Activated naive CD4-positive, alpha-beta T cell treated with anti-CD3 and anti-CD28 coated beads, Interleukin-2, amount 50 U/mL, for 24 hours (primary cell): ENCODE results near the gene HOTAIR.

Experiments used
- H3K27ac Mint-ChIP-seq: one replicate; pipeline ENCODE4 v1.8.0; 2021; ENCODE audit warnings: mild to moderate bottlenecking, mixed read lengths
- H3K27me3 Mint-ChIP-seq: one replicate; pipeline ENCODE4 v1.8.0; 2021; ENCODE audit warnings: mixed read lengths
- H3K36me3 Mint-ChIP-seq: one replicate; pipeline ENCODE4 v1.8.0; 2021; ENCODE audit warnings: mixed read lengths
- H3K4me1 Mint-ChIP-seq: one replicate; pipeline ENCODE4 v1.8.0; 2021; ENCODE audit warnings: mixed read lengths
- H3K4me3 Mint-ChIP-seq: one replicate; pipeline ENCODE4 v1.8.0; 2021; ENCODE audit warnings: mild to moderate bottlenecking, mixed read lengths
- H3K9me3 Mint-ChIP-seq: one replicate; pipeline ENCODE4 v1.8.0; 2021; ENCODE audit warnings: mixed read lengths

The HOTAIR gene

DNA sequence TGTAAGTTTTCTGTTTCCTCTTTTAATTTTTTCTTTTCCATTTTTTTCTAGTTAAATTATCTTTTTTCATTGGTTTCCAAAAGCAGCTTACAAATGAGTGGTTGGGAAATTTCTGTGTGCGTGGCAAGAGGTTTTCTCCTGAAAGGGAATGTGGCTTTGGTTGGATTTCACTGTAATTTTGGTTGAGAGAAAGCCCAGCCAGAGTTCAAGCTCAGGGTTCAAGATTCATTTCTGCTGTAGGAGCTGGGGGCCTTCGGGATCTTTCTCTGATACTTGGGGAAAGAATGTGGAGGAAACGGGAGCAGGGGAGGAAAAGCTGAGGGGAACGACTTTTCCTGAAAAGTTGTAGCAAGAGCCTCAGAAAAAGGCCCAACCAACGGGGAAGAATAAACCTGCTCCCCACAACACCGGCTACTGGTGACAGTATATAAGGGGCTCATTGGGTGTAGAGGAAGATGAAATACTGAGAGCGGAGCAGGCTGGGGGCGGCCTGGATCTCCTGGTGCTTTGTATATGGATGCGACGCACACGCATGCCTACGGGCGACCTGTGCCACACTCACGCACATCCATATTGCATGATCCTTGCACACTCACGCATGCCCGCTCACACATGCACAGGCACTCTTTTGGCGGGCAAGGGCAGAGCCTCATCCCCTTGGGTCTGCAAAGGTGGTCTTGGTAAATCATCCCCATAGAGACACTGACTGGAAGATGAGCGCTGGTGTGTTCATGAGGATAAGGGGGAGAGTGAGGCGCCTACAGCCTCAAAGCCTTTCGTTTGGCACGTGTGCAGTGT lies 12.1 kb upstream of the HOTAIR start:
- no peaks in the 10 kb centered on the region for H3K36me3 Mint-ChIP-seq
- no peak overlapping the region for H3K4me3 Mint-ChIP-seq
- peaks cover 81% of the 10 kb centered on the region for H3K27me3 Mint-ChIP-seq
- peaks cover 41% of the 10 kb centered on the region for H3K4me1 Mint-ChIP-seq
- no peaks in the 10 kb centered on the region for H3K9me3 Mint-ChIP-seq
- no peak overlapping the region for H3K27ac Mint-ChIP-seq

DNA sequence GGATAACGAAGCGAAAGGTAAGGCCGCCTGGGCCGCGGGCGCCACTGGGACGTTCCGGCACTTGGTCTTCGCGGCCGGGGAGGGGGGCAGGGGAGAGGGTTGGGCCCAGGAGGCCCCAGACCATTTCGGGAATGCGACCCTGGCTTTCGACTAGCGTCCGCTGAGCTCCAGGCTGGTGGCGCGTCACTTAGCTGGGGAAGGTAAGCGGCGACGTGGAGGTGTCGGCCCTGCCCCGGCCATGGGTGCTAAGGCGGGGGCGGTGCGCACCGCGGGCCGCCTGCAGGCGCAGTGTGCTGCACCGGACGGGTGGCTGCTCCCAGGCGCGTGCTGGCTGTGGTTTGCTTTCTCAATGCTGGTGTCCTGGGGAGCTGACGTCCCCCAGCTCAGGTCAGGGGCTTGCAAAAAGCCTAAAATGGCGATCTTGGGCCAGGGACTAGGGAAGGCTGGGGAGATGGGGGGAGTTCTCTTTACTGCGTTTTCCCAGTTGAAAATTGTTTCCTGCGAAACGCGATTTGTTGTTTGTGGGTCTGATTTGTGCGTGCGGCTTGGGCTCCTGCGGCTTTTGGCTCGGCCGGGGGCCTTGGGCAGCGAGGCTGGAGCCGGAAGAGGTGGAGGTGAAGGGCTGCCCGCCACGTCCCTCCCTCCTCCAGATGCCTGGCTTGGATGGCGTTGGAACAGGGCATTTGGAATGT lies 11.4 kb upstream of the HOTAIR start:
- Mint-ChIP-seq H3K27me3 (peaks cover 82% of the 10 kb centered on the region), H3K4me1 (peaks cover 41% of the 10 kb centered on the region), H3K9me3 (no peaks in the 10 kb centered on the region), H3K36me3 (no peaks in the 10 kb centered on the region), H3K27ac (peak overlapping the region; percentile 30), H3K4me3 (peak overlapping the region; percentile 26)

DNA sequence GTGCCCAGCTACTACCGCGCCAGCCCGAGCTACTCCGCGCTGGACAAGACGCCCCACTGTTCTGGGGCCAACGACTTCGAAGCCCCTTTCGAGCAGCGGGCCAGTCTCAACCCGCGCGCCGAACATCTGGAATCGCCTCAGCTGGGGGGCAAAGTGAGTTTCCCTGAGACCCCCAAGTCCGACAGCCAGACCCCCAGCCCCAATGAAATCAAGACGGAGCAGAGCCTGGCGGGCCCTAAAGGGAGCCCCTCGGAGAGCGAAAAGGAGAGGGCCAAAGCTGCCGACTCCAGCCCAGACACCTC lies 10.9 kb upstream of the HOTAIR start:
- Mint-ChIP-seq H3K27me3 (peaks cover 84% of the 10 kb centered on the region), H3K4me3 (peak overlapping the region; percentile 30), H3K9me3 (no peaks in the 10 kb centered on the region), H3K4me1 (peaks cover 41% of the 10 kb centered on the region), H3K36me3 (no peaks in the 10 kb centered on the region), H3K27ac (peak overlapping the region; percentile 65)

DNA sequence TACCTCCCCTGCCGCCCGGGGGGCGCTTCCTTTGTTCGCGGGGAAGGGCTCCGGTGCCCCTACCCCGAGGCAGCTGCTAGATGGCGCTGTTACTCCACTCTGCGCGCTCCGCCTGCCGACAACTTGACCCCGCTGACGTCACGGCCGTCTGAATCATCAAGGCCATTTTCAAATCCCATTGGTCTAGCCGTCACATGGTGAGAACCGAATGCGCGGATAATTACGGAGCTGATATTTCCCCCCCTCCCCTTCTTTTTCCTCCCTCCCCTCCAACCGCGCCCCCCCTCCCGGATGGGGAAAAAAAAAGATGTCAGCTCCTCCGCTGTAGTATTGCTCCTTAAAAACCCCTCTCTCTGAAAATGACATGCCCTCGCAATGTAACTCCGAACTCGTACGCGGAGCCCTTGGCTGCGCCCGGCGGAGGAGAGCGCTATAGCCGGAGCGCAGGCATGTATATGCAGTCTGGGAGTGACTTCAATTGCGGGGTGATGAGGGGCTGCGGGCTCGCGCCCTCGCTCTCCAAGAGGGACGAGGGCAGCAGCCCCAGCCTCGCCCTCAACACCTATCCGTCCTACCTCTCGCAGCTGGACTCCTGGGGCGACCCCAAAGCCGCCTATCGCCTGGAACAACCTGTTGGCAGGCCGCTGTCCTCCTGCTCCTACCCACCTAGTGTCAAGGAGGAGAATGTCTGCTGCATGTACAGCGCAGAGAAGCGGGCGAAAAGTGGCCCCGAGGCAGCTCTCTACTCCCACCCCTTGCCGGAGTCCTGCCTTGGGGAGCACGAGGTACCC lies 10.3 kb upstream of the HOTAIR start, which contains the start of gene HOXC10:
TSS of gene HOXC10 (plus strand) at position 246 of the 791 bp plus-strand sequence. CDS start at position 360, 114 bp downstream.
- H3K27ac Mint-ChIP-seq: peak within 1 kb of the TSS; percentile 65
- H3K4me1 Mint-ChIP-seq: peaks cover 35% of the 10 kb centered on the region
- peaks cover 4% of the 10 kb centered on the region for H3K36me3 Mint-ChIP-seq
- peaks cover 84% of the 10 kb centered on the region for H3K27me3 Mint-ChIP-seq
- no peaks in the 10 kb centered on the region for H3K9me3 Mint-ChIP-seq
- H3K4me3 Mint-ChIP-seq: peak within 1 kb of the TSS; percentile 30

DNA sequence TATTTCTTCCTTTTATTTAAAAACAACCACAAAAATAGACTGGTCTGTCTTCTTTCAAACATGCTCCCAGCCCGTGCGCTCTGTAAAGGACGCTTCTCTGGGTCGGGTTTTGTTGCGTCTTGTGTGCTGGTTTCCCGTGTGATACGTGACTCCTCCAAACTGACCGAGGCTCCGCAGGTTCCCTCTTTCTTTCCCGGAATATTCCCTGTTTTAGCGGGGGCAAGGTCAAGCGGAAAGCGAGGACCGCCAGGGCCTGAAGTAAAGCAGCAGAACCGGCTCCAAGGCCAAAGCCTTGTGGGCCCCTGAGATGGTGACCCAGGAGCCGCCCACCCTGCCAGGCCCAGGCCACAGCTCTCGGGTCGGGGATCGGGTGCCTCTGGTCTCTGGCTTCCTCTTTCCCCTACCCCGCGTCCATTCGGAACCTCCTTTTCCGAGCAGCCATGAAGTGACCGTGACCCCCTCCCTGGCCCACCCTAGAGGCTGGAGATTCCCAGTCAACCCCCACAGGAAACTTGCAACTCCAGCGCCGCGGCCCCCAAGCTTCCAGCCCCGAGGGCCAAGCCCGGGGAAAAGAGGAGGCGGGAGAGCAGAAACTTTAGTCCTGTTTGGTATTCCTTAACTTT lies 9.3 kb upstream of the HOTAIR start:
- H3K27ac Mint-ChIP-seq: peak overlapping the region; percentile 77
- H3K4me3 Mint-ChIP-seq: no peak overlapping the region
- H3K4me1 Mint-ChIP-seq: peaks cover 25% of the 10 kb centered on the region
- H3K27me3 Mint-ChIP-seq: peaks cover 83% of the 10 kb centered on the region
- H3K36me3 Mint-ChIP-seq: peaks cover 4% of the 10 kb centered on the region
- no peaks in the 10 kb centered on the region for H3K9me3 Mint-ChIP-seq

DNA sequence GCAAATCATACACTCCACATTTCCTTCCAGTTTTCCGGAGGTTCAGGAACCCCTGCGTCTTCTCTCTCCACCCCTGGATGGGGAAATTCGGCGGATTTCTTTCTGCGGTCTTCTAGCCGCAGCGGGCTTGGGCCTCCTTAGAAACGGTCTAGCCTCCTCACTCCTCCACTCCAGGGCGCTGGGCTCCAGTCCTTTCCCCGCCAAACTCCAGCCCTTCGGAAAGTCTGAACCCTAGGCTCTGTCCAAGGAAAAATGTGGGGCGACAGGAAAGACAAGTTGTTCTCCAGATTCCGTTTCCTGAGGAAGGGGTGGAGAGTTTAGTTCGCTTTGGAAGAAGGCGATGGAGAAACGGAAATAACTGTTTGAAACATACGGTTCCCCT lies 8.8 kb upstream of the HOTAIR start:
- Mint-ChIP-seq H3K4me1 (peaks cover 22% of the 10 kb centered on the region), H3K4me3 (no peak overlapping the region), H3K36me3 (peaks cover 4% of the 10 kb centered on the region), H3K27me3 (peaks cover 81% of the 10 kb centered on the region), H3K27ac (peak overlapping the region; percentile 77), H3K9me3 (no peaks in the 10 kb centered on the region)

DNA sequence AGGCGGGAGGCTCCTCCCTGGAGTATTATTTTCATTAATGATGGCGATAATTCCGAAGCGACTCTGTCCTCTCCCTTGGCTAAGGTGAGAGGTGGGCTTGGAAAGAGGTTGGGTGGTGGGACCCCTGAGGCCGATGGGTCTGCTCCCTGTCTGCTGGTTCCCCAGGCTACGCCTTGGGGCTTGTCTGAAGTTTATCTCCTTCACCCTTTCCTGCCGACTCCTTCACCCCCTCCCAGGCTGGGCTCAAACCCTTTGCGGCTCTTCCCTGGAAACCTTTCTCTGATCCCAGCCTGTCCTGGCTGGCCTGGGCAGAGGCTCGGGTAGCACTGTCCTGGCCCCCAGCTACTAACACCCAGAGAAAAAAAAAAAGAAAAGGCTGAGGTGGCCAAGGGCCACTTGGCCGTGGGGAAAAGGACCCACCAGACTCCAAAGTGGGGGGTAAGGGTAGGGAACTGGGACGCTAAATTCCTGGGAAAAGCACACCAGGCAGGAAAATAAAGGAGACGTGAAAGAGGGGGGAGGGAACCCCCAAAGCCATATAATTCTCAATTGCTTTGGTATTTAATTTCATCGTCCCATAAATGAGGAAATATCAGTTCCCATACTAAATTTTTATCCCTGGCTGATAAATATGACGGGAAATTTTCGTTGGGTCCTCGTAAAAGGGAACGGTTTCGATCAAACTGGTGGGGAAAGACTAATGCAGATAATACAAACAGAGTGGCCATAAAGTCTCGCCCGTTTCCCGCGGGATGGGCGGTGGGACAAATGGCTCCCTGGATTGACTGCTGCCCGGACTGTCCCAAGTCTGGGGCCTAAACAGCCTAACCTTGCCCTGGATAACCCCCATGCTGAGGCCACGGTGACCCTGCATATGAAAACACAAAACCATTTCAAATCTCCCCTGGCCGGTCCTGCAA lies 8.2 kb upstream of the HOTAIR start:
- H3K4me3 Mint-ChIP-seq: no peak overlapping the region
- peaks cover 22% of the 10 kb centered on the region for H3K4me1 Mint-ChIP-seq
- peaks cover 80% of the 10 kb centered on the region for H3K27me3 Mint-ChIP-seq
- H3K36me3 Mint-ChIP-seq: peaks cover 4% of the 10 kb centered on the region
- H3K27ac Mint-ChIP-seq: peak overlapping the region; percentile 77
- no peaks in the 10 kb centered on the region for H3K9me3 Mint-ChIP-seq

DNA sequence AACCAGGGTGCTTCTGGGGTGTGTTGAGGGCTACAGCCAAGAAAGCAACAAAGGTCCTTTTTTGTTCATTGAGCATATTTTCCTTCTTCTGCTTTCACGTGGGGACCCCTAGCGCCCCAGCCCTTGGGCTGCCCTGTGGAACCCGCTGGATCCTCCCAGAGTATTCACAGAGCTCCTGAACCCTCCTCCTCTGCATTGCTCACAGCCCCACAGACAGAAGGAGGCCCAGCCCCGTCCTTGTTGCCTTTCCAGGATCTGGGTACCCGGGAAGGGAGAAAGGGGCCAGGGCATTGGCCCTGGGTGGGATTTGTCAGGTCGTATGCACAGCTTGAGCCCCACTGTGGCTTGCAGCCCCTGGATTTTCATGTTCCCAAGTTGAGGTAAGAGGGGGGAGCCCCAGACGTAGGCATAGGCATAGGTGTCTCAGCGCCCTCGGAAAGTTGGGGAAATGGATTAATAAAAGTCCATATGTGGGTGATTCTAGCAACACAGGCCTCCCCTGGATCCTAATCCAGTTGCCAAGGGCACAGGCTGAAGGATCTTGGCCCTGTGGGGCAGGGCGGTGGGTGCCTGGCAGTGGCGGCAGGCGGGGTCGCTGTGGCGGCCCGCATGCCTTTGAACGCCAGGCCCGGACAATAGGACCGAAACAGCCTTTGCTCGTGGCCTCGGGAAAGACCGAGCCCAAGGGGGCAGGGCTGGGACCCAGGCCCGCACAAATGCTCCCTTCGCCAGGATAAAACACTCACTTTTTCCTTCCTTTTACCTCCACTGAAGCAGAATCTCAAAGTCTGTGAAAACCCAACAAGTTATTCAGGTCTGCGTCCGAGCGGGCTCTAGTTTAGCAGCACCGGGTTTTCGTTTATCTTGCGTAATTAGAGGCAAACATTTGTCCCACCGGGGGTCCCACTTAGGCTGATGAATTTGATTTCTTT lies 7.1 kb upstream of the HOTAIR start:
- H3K36me3 Mint-ChIP-seq: peaks cover 4% of the 10 kb centered on the region

DNA sequence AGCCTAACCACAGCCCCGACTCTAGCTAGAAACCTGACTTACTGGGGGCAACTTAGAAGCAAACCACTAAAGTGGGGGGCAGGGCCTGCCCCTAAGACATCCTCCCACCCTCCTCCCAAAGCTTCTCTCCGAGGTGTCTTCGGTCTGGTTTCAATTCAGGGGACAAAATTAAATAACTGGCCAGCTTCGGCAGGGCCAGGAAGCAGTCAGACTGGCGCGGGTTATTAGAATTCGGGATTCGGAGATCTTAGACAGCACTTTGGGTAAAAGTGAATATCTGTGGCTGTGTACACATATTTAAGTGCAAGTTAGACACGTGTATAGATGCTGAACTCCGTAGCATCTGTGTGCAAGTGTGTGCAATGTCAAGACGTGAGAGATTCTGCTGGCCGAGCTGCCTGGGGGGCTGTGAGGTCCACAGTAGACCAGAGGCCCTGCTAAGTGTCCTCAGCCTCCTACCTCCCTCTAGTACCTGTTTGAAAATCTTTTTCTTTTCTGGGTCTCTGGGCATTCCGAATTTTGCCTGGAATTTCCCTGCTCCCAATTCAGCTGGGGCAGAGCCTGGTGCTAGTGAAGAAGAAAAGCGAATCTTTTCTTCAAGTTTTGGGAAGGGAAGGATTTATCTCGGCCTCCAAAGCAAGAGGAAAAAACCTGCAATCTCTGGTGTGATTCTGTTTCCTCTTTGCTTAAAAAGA lies 6.2 kb upstream of the HOTAIR start:
- peaks cover 4% of the 10 kb centered on the region for H3K36me3 Mint-ChIP-seq
- H3K27me3 Mint-ChIP-seq: peaks cover 77% of the 10 kb centered on the region
- H3K4me3 Mint-ChIP-seq: no peak overlapping the region
- H3K9me3 Mint-ChIP-seq: no peaks in the 10 kb centered on the region
- H3K27ac Mint-ChIP-seq: no peak overlapping the region
- H3K4me1 Mint-ChIP-seq: peaks cover 11% of the 10 kb centered on the region

More for the DNA sequence above, 7.1 kb upstream of the HOTAIR start:
- no peaks in the 10 kb centered on the region for H3K9me3 Mint-ChIP-seq
- peaks cover 19% of the 10 kb centered on the region for H3K4me1 Mint-ChIP-seq
- peak overlapping the region; percentile 62 for H3K27ac Mint-ChIP-seq
- no peak overlapping the region for H3K4me3 Mint-ChIP-seq
- H3K27me3 Mint-ChIP-seq: peaks cover 80% of the 10 kb centered on the region

DNA sequence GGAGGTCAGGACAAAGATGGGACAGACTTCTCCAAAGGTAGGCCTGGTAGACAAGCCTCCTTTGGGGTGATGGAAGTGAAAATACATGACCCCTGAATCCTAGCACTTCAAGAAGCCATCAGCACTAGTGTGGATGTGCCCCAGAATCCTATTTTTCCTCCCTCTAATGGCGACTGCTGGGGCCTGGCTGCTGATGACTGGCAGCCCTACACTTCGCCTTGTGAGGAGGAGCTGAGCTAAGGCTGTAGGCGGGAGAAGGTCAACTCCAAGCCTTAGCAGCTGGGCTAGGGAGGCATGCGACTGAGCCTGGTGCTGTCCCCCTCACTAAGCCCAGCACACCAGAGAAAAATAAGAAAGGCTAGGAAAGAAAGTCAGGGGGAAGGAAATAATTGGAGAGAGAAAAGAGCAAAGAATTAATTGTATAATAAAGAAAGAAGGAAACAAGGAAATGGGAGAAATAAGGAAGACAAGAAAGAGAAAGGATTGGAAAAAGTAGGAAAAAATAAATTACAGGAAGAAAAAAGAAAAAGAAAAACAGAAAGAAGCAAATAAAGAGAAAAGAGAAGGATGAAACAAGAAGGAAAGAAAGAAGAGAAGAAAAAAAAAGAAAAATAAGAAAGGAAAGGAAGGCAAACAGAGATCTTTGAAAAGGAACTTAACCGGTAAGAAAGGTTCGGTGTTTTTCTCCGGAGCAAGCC lies 5.5 kb upstream of the HOTAIR start:
- no peak overlapping the region for H3K4me3 Mint-ChIP-seq
- H3K36me3 Mint-ChIP-seq: peaks cover 4% of the 10 kb centered on the region
- H3K4me1 Mint-ChIP-seq: peaks cover 13% of the 10 kb centered on the region
- H3K27ac Mint-ChIP-seq: no peak overlapping the region
- H3K27me3 Mint-ChIP-seq: peaks cover 78% of the 10 kb centered on the region
- H3K9me3 Mint-ChIP-seq: no peaks in the 10 kb centered on the region

DNA sequence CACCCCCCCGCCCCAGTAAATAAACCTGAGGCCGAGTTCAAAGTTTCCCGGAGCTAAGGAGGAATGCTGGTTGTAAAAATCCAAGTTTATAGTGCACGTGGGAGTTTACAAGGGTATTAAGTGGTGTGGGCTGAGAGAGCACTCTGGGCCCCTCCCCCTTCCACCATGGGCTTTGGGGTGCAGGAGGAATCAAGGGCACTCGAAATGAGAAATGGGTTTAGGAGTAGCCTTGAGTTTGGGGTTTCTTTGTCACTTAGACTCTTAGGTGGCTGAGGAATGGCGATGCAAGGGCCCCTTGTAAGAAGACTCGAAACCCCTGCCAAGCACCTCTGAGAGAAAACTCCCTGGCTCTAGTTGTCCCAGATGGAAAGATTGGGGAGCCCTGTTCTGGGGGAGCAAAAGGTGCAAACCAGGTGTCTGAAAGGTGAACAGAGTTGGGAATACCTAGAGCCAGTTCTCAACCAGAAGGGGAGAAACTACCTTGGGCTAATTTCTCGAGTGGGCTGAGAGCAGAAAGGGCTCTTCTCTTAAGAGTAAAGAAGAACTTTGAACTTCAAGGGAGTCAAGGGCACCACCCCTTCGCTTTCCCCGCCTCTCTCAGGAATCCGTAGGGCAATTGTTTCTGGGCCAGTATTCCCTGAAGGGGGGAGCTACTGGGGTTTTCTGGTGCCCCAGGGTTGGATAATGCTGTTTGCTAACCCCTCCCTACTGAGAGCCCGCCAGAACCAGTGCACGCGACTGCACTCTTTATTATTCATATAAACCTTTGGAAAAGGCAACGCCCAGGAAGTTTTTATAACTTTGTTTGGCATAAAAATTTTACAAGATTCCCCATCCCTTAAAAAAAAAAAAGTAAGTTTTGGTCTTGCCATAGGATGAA lies 4.0 kb upstream of the HOTAIR start:
- H3K27ac Mint-ChIP-seq: no peak overlapping the region
- no peak overlapping the region for H3K4me3 Mint-ChIP-seq
- H3K4me1 Mint-ChIP-seq: peaks cover 13% of the 10 kb centered on the region
- peaks cover 75% of the 10 kb centered on the region for H3K27me3 Mint-ChIP-seq
- peaks cover 4% of the 10 kb centered on the region for H3K36me3 Mint-ChIP-seq
- no peaks in the 10 kb centered on the region for H3K9me3 Mint-ChIP-seq
